Liver (tissue), 9 donors: ENCODE results near the gene ASPG. TPM values are rescaled to one million over a fixed set of nuclear protein-coding genes. Genes with fewer than 3 reads are reported as not detected.

Source experiments
- DNase-seq: peaks from one replicate; pipeline ENCODE4 v3.0.0-alpha.2; 2017; ENCODE audit warnings: low spot score
- H3K27ac ChIP-seq, 2 donors: one replicate each; pipeline ENCODE4 v1.7.0; 2013; ENCODE audit warnings: inconsistent platforms in 2 of 2, low read length in 2 of 2, control low read depth in 1 of 2, low read depth in 1 of 2, mild to moderate bottlenecking in 1 of 2
- H3K27me3 ChIP-seq, 4 donors: one replicate each; pipeline versions ENCODE4 v1.6.1 to v1.7.0; 2013; ENCODE audit warnings: low read length in 3 of 4, inconsistent platforms in 1 of 4, mild to moderate bottlenecking in 1 of 4, moderate library complexity in 1 of 4; ENCODE audit not compliant: control insufficient read depth in 4 of 4, insufficient read depth in 4 of 4
- H3K36me3 ChIP-seq, 4 donors: one replicate each; pipeline versions ENCODE4 v1.6.1 to v1.7.0; 2013; ENCODE audit warnings: low read length in 3 of 4, mild to moderate bottlenecking in 3 of 4, low read depth in 1 of 4, moderate library complexity in 1 of 4; ENCODE audit not compliant: control insufficient read depth in 4 of 4, insufficient read depth in 3 of 4
- H3K4me1 ChIP-seq, 4 donors: one replicate each; pipeline versions ENCODE4 v1.6.1 to v1.7.0; 2013; ENCODE audit warnings: low read length in 3 of 4, mild to moderate bottlenecking in 3 of 4, moderate library complexity in 1 of 4; ENCODE audit not compliant: control insufficient read depth in 4 of 4, insufficient read depth in 4 of 4
- H3K4me3 ChIP-seq, 3 donors: one replicate each; pipeline versions ENCODE4 v1.6.1 to v1.7.0; 2013; ENCODE audit warnings: low read length in 3 of 3, control low read depth in 1 of 3, low read depth in 1 of 3, mild to moderate bottlenecking in 1 of 3
- H3K9ac ChIP-seq, 2 donors: one replicate each; pipeline ENCODE4 v1.7.0; 2013; ENCODE audit warnings: low read length in 2 of 2, mild to moderate bottlenecking in 2 of 2, moderate library complexity in 2 of 2, control low read depth in 1 of 2, low read depth in 1 of 2
- H3K9me3 ChIP-seq, 4 donors: one replicate each; pipeline versions ENCODE4 v1.6.1 to v1.7.0; 2013; ENCODE audit warnings: low read length in 3 of 4; ENCODE audit not compliant: control insufficient read depth in 4 of 4
- ATF3 ChIP-seq: IDR thresholded peaks from 2 replicates; pipeline ENCODE4 v1.6.1; 2016; ENCODE audit warnings: antibody characterized with exemption
- CTCF ChIP-seq: fragments of 150-350 bp; IDR thresholded peaks from 2 replicates; pipeline ENCODE4 v1.5.1; 2017; ENCODE audit warnings: improper control_type of control experiment, low read depth, low read length; ENCODE audit not compliant: missing input control
- EGR1 ChIP-seq, 2 donors: IDR thresholded peaks; 2 replicates each; pipeline ENCODE4 v1.6.1; 2016 to 2018; ENCODE audit warnings: antibody characterized with exemption in 2 of 2, low read depth in 2 of 2
- FOXA1 ChIP-seq: IDR thresholded peaks from 2 replicates; pipeline ENCODE4 v1.6.1; 2016; ENCODE audit warnings: antibody characterized with exemption
- FOXA2 ChIP-seq: IDR thresholded peaks from 2 replicates; pipeline ENCODE4 v1.6.1; 2016; ENCODE audit warnings: antibody characterized with exemption
- GABPA ChIP-seq, 2 donors: IDR thresholded peaks in 1 of 2; conservative IDR thresholded peaks in 1 of 2; 2 replicates each; pipeline ENCODE4 v1.6.1; 2016; ENCODE audit warnings: antibody characterized with exemption in 2 of 2, mild to moderate bottlenecking in 1 of 2, moderate library complexity in 1 of 2
- HNF4A ChIP-seq, 2 donors: conservative IDR thresholded peaks; 2 replicates each; pipeline ENCODE4 v1.6.1; 2016; ENCODE audit warnings: antibody characterized with exemption in 2 of 2, mild to moderate bottlenecking in 2 of 2
- HNF4G ChIP-seq: IDR thresholded peaks from 2 replicates; pipeline ENCODE4 v1.6.1; 2016; ENCODE audit warnings: antibody characterized with exemption
- JUND ChIP-seq, 2 donors: IDR thresholded peaks; 2 replicates each; pipeline ENCODE4 v1.6.1; 2016; ENCODE audit warnings: antibody characterized with exemption in 2 of 2
- NR2F2 ChIP-seq: IDR thresholded peaks from 2 replicates; pipeline ENCODE4 v1.6.1; 2016; ENCODE audit warnings: antibody characterized with exemption
- RAD21 ChIP-seq, 2 donors: IDR thresholded peaks; 2 replicates each; pipeline ENCODE4 v1.6.1; 2016; ENCODE audit warnings: antibody characterized with exemption in 2 of 2, mild to moderate bottlenecking in 2 of 2
- REST ChIP-seq: IDR thresholded peaks from 2 replicates; pipeline ENCODE4 v1.6.1; 2016; ENCODE audit warnings: antibody characterized with exemption, mild to moderate bottlenecking
- RXRA ChIP-seq, 2 donors: IDR thresholded peaks; 2 replicates each; pipeline ENCODE4 v1.6.1; 2017 to 2018; ENCODE audit warnings: antibody characterized with exemption in 2 of 2, mild to moderate bottlenecking in 1 of 2
- SP1 ChIP-seq: IDR thresholded peaks from 2 replicates; pipeline ENCODE4 v1.6.1; 2018; ENCODE audit warnings: antibody characterized with exemption, mild to moderate bottlenecking
- TAF1 ChIP-seq: conservative IDR thresholded peaks from 2 replicates; pipeline ENCODE4 v1.6.1; 2016; ENCODE audit warnings: antibody characterized with exemption, mild to moderate bottlenecking
- YY1 ChIP-seq: IDR thresholded peaks from 2 replicates; pipeline ENCODE4 v1.6.1; 2016; ENCODE audit warnings: antibody characterized with exemption, mild to moderate bottlenecking
- ZBTB33 ChIP-seq: IDR thresholded peaks from 2 replicates; pipeline ENCODE4 v1.6.1; 2016; ENCODE audit warnings: antibody characterized with exemption
- WGBS: extraction: QIAGEN DNeasy Blood & Tissue Kit; methylation state at CpG from one replicate; pipeline ENCODE4 v1.1.7; 2013; 5-methylcytosine and 5-hydroxymethylcytosine counted together
- polyA plus RNA-seq, 2 donors: library from polyadenylated mRNA; stranded (reverse) in 1 of 2; unstranded in 1 of 2; fragments of 200-250 nt in 1 of 2; fragments of >200 nt in 1 of 2; fragmentation: Nextera tagmentation in 1 of 2; extraction: Ambion mirVana in 1 of 2; gene quantifications; one replicate each; pipeline versions ENCODE4 v1.2.1 to v1.2.3, GENCODE V29; 2013 to 2015
- total RNA-seq, 2 donors: library from RNA; depleted of rRNA; stranded (reverse); fragments of >200 nt; gene quantifications; one replicate each; pipeline ENCODE4 v1.2.3, GENCODE V29; 2014
- donor health status: healthy.
- donor health status: healthy.
- donor health status: healthy.
- donor health status: healthy.
- donor health status: healthy.

The ASPG gene
- total and polyA plus RNA-seq, 4 donors = 42.4 to 158 (median 110) TPM

- Histone ChIP-seq H3K9ac (no peak overlapping the region), H3K27ac (no peak overlapping the region), H3K4me1 (peaks cover 2 to 12% (median 9%) of the 10 kb centered on the region in 4 donors), H3K4me3 (no peak overlapping the region), H3K9me3 (no peaks in the 10 kb centered on the region), H3K36me3 (no peaks in the 10 kb centered on the region), H3K27me3 (no peaks in the 10 kb centered on the region)
- WGBS = 93% methylated on average over 23 of the region's 23 CpGs
- no peak for TF ChIP-seq REST
- TF ChIP-seq FOXA1 = no peak
- no peak for TF ChIP-seq FOXA2
- no peak for TF ChIP-seq JUND (IDR thresholded peaks at IDR 0.05)
- TF ChIP-seq HNF4A (conservative IDR thresholded peaks at IDR 0.05) = no peak
- no peak for TF ChIP-seq TAF1
- no peak for TF ChIP-seq ATF3
- no peak for TF ChIP-seq SP1
- TF ChIP-seq RAD21 (IDR thresholded peaks at IDR 0.05) = no peak
- TF ChIP-seq GABPA (IDR thresholded peaks at IDR 0.05 in 1 of 2, conservative IDR thresholded peaks at IDR 0.05 in 1 of 2) = no peak
- no peak for TF ChIP-seq NR2F2
- no peak for TF ChIP-seq RXRA (IDR thresholded peaks at IDR 0.05)
- no peak for TF ChIP-seq ZBTB33
- TF ChIP-seq EGR1 (IDR thresholded peaks at IDR 0.05; ENCODE audit: low read depth in 2 of 2) = no peak
- TF ChIP-seq HNF4G = no peak
- DNase-seq = no peak
These were observed 4.9 kb upstream of the ASPG start for GRCh38 chr14:104080376-104081260.

GRCh38 chr14:104081261-104081835 is 4.2 kb upstream of the ASPG start:
- H3K4me3 ChIP-seq = no peak overlapping the region
- no peak overlapping the region for H3K9ac ChIP-seq
- no peak for DNase-seq
- TF ChIP-seq CTCF = no peak
- no peak for TF ChIP-seq YY1
- no peaks in the 10 kb centered on the region for H3K36me3 ChIP-seq
- no peak overlapping the region for H3K27ac ChIP-seq
- 73% methylated on average over 17 of the region's 17 CpGs for WGBS
- H3K4me1 ChIP-seq = peaks cover 2 to 20% (median 11%) of the 10 kb centered on the region in 4 donors
- H3K9me3 ChIP-seq = no peaks in the 10 kb centered on the region
- H3K27me3 ChIP-seq = no peaks in the 10 kb centered on the region
